Stimulated activated CD8-positive, alpha-beta memory T cell treated with anti-CD3 and anti-CD28 coated beads, Interleukin-4, amount 100 ng/mL, for 24 hours (primary cell): ENCODE data around the gene SGCA.

Source experiments
- DNase-seq: peaks from one replicate; pipeline ENCODE4 v3.0.0-alpha.2; 2020; ENCODE audit warnings: low read depth

The SGCA gene

GRCh38 chr17:50165867-50166517, at the start of gene SGCA:
Gene SGCA, plus strand, starts transcription at chr17:50166005. Its CDS starts 36 bp downstream, at chr17:50166041.
- DNase-seq, result no peak

GRCh38 chr17:50117202-50118051, 48.4 kb upstream of the SGCA start:
- peak; percentile 42 for DNase-seq

GRCh38 chr17:50118076-50118827, 47.6 kb upstream of the SGCA start:
- DNase-seq, result no peak

GRCh38 chr17:50118828-50119218, 47.0 kb upstream of the SGCA start:
- DNase-seq, result no peak

- no peak for DNase-seq
Measured at GRCh38 chr17:50120475-50121253, 45.1 kb upstream of the SGCA start.

- no peak for DNase-seq
Measured at GRCh38 chr17:50122945-50123344, 42.9 kb upstream of the SGCA start.

GRCh38 chr17:50123649-50124349, 42.0 kb upstream of the SGCA start:
- DNase-seq, result no peak

- DNase-seq, result no peak
Measured at GRCh38 chr17:50125420-50125997, 40.3 kb upstream of the SGCA start.

GRCh38 chr17:50127697-50128361, 38.0 kb upstream of the SGCA start:
- no peak for DNase-seq

GRCh38 chr17:50128441-50129352, 37.1 kb upstream of the SGCA start:
- DNase-seq, result no peak

- DNase-seq, result no peak
Measured at GRCh38 chr17:50129353-50129727, 36.5 kb upstream of the SGCA start.

GRCh38 chr17:50129728-50130558, 35.9 kb upstream of the SGCA start, which contains the start of gene SAMD14:
Gene SAMD14, minus strand, starts transcription at chr17:50130160. Its CDS starts 5,201 bp downstream, at chr17:50124959.
- no peak for DNase-seq

- no peak for DNase-seq
Measured at GRCh38 chr17:50130559-50131305, 35.1 kb upstream of the SGCA start.

GRCh38 chr17:50132104-50132794, 33.6 kb upstream of the SGCA start:
- no peak for DNase-seq

- no peak for DNase-seq
Measured at GRCh38 chr17:50133028-50133768, 32.6 kb upstream of the SGCA start.

- DNase-seq, result no peak
Measured at GRCh38 chr17:50133769-50134099, 32.1 kb upstream of the SGCA start.
